ENCODE measurements around the gene GPATCH1.
A peak's percentile ranks its signal among the peaks of the same experiment; 100 is the strongest.

GPATCH1 gene

DNA sequence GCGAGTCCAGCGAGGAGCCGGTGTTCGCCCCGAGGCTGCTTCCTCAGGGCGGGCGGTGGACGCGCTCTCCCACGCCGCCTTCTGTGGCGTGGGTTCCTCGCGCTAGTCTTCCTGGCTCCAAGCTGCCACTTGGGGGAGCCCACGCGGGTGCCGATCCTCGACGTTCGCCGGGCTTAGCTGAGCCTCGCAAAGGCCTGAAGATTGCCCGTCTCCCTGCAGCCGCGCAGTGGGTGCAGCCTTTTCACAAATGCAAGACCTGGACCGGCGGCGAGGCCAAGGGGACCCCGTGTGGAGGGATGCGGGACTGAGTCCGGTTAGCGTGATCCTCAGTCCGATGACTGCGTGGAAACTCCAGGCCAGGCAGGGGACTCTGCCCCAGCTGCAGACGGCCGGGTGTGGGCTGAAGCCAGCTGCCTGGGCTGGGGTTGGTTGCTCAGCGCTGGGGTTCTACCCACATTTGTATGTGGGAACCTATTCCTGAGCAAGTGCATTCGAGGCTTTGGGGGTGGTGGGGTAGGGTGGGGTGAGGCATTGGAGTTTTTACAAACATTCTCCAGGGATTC is 96.5 kb downstream of the GPATCH1 start (continued):
- TF ChIP-seq, protein P1, sequence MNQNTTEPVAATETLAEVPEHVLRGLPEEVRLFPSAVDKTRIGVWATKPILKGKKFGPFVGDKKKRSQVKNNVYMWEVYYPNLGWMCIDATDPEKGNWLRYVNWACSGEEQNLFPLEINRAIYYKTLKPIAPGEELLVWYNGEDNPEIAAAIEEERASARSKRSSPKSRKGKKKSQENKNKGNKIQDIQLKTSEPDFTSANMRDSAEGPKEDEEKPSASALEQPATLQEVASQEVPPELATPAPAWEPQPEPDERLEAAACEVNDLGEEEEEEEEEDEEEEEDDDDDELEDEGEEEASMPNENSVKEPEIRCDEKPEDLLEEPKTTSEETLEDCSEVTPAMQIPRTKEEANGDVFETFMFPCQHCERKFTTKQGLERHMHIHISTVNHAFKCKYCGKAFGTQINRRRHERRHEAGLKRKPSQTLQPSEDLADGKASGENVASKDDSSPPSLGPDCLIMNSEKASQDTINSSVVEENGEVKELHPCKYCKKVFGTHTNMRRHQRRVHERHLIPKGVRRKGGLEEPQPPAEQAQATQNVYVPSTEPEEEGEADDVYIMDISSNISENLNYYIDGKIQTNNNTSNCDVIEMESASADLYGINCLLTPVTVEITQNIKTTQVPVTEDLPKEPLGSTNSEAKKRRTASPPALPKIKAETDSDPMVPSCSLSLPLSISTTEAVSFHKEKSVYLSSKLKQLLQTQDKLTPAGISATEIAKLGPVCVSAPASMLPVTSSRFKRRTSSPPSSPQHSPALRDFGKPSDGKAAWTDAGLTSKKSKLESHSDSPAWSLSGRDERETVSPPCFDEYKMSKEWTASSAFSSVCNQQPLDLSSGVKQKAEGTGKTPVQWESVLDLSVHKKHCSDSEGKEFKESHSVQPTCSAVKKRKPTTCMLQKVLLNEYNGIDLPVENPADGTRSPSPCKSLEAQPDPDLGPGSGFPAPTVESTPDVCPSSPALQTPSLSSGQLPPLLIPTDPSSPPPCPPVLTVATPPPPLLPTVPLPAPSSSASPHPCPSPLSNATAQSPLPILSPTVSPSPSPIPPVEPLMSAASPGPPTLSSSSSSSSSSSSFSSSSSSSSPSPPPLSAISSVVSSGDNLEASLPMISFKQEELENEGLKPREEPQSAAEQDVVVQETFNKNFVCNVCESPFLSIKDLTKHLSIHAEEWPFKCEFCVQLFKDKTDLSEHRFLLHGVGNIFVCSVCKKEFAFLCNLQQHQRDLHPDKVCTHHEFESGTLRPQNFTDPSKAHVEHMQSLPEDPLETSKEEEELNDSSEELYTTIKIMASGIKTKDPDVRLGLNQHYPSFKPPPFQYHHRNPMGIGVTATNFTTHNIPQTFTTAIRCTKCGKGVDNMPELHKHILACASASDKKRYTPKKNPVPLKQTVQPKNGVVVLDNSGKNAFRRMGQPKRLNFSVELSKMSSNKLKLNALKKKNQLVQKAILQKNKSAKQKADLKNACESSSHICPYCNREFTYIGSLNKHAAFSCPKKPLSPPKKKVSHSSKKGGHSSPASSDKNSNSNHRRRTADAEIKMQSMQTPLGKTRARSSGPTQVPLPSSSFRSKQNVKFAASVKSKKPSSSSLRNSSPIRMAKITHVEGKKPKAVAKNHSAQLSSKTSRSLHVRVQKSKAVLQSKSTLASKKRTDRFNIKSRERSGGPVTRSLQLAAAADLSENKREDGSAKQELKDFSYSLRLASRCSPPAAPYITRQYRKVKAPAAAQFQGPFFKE (tag by site-specific recombination; IDR thresholded peaks at IDR 0.05; ENCODE audit: borderline replicate concordance): no peak
- TF ChIP-seq ZBTB10 (tag by site-specific recombination; IDR thresholded peaks at IDR 0.05): peak; percentile 96
- no peak for TF ChIP-seq ZNF416 (tag by site-specific recombination; IDR thresholded peaks at IDR 0.05)
- no peak for TF ChIP-seq ZNF23 (tag by site-specific recombination; IDR thresholded peaks at IDR 0.05; ENCODE audit: borderline replicate concordance)
- TF ChIP-seq ZNF138 (tag by site-specific recombination; IDR thresholded peaks at IDR 0.05; ENCODE audit: borderline replicate concordance): no peak
- peak; percentile 74; the same call in 1 of the 2 replicates for TF ChIP-seq ZNF792 (tag by site-specific recombination; IDR thresholded peaks at IDR 0.05)
- no peak for TF ChIP-seq ZSCAN4 (tag by site-specific recombination; IDR thresholded peaks at IDR 0.05)
- peak; percentile 92 for TF ChIP-seq ZNF335 (tag by site-specific recombination; conservative IDR thresholded peaks at IDR 0.05)
- 0 out of 2 replicates have a peak, but pooled peaks have one; percentile 4 for TF ChIP-seq ZNF530 (tag by site-specific recombination; IDR thresholded peaks at IDR 0.05; ENCODE audit: low read depth)
- no peak for TF ChIP-seq ZNF791 (tag by site-specific recombination; IDR thresholded peaks at IDR 0.05)
- peak; percentile 34; the same call in 1 of the 2 replicates for TF ChIP-seq FEZF1 (tag by site-specific recombination; IDR thresholded peaks at IDR 0.05)
- peak; percentile 57; the same call in 1 of the 2 replicates for TF ChIP-seq ZBTB44 (tag by site-specific recombination; IDR thresholded peaks at IDR 0.05)
- no peak for TF ChIP-seq ZNF48 (tag by site-specific recombination; IDR thresholded peaks at IDR 0.05)
- TF ChIP-seq ZNF600 (tag by site-specific recombination; IDR thresholded peaks at IDR 0.05): peak; percentile 32; the same call in 1 of the 2 replicates
- TF ChIP-seq, protein P2, sequence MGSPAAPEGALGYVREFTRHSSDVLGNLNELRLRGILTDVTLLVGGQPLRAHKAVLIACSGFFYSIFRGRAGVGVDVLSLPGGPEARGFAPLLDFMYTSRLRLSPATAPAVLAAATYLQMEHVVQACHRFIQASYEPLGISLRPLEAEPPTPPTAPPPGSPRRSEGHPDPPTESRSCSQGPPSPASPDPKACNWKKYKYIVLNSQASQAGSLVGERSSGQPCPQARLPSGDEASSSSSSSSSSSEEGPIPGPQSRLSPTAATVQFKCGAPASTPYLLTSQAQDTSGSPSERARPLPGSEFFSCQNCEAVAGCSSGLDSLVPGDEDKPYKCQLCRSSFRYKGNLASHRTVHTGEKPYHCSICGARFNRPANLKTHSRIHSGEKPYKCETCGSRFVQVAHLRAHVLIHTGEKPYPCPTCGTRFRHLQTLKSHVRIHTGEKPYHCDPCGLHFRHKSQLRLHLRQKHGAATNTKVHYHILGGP (tag by site-specific recombination; IDR thresholded peaks at IDR 0.05): no peak
- no peak for TF ChIP-seq TCF7L2 (IDR thresholded peaks at IDR 0.05; ENCODE audit: borderline replicate concordance, low read depth, low read length)
- TF ChIP-seq, protein P3, sequence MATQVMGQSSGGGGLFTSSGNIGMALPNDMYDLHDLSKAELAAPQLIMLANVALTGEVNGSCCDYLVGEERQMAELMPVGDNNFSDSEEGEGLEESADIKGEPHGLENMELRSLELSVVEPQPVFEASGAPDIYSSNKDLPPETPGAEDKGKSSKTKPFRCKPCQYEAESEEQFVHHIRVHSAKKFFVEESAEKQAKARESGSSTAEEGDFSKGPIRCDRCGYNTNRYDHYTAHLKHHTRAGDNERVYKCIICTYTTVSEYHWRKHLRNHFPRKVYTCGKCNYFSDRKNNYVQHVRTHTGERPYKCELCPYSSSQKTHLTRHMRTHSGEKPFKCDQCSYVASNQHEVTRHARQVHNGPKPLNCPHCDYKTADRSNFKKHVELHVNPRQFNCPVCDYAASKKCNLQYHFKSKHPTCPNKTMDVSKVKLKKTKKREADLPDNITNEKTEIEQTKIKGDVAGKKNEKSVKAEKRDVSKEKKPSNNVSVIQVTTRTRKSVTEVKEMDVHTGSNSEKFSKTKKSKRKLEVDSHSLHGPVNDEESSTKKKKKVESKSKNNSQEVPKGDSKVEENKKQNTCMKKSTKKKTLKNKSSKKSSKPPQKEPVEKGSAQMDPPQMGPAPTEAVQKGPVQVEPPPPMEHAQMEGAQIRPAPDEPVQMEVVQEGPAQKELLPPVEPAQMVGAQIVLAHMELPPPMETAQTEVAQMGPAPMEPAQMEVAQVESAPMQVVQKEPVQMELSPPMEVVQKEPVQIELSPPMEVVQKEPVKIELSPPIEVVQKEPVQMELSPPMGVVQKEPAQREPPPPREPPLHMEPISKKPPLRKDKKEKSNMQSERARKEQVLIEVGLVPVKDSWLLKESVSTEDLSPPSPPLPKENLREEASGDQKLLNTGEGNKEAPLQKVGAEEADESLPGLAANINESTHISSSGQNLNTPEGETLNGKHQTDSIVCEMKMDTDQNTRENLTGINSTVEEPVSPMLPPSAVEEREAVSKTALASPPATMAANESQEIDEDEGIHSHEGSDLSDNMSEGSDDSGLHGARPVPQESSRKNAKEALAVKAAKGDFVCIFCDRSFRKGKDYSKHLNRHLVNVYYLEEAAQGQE (tag by site-specific recombination; IDR thresholded peaks at IDR 0.05): peak; percentile 66; the same call in 1 of the 2 replicates
- no peak for TF ChIP-seq ZNF132 (tag by site-specific recombination; IDR thresholded peaks at IDR 0.05; ENCODE audit: borderline replicate concordance)
- TF ChIP-seq OSR2 (tag by site-specific recombination; IDR thresholded peaks at IDR 0.05): no peak
- TF ChIP-seq ZNF350 (tag by site-specific recombination; IDR thresholded peaks at IDR 0.05): no peak
- peak; percentile 68; the same call in 1 of the 2 replicates for TF ChIP-seq ZNF677 (tag by site-specific recombination; IDR thresholded peaks at IDR 0.05)
